ENCODE measurements around the gene TMEM114.

TMEM114 gene

GRCh38 chr16:8567355-8568230 is 22.7 kb downstream of the TMEM114 start:
- TF ChIP-seq FOXP2 (optimal IDR thresholded peaks at IDR 0.05; ENCODE audit: borderline replicate concordance, extremely low read depth, extremely low read length, insufficient read depth), result peak; percentile 28
- TF ChIP-seq TAF1 (IDR thresholded peaks at IDR 0.05; ENCODE audit: borderline replicate concordance, insufficient read depth, low read length), result no peak

- TF ChIP-seq TAF1 (IDR thresholded peaks at IDR 0.05; ENCODE audit: borderline replicate concordance, insufficient read depth, low read length) (no peak), SIN3A (IDR thresholded peaks at IDR 0.05; ENCODE audit: borderline replicate concordance, insufficient read depth, low read length) (no peak), POLR2AphosphoS5 (IDR thresholded peaks at IDR 0.05; ENCODE audit: low read depth, low read length) (no peak), REST (IDR thresholded peaks at IDR 0.05; ENCODE audit: insufficient read depth in 1 of 2, low read depth in 2 of 2, low read length in 2 of 2) (no peak), FOXP2 (optimal IDR thresholded peaks at IDR 0.05; ENCODE audit: borderline replicate concordance, extremely low read depth, extremely low read length, insufficient read depth) (no peak)
Observed at GRCh38 chr16:8565498-8565897, 24.8 kb downstream of the TMEM114 start.

- TF ChIP-seq FOXP2 (optimal IDR thresholded peaks at IDR 0.05; ENCODE audit: borderline replicate concordance, extremely low read depth, extremely low read length, insufficient read depth) (no peak), SIN3A (IDR thresholded peaks at IDR 0.05; ENCODE audit: borderline replicate concordance, insufficient read depth, low read length) (no peak), REST (IDR thresholded peaks at IDR 0.05; ENCODE audit: insufficient read depth in 1 of 2, low read depth in 2 of 2, low read length in 2 of 2) (no peak), POLR2AphosphoS5 (IDR thresholded peaks at IDR 0.05; ENCODE audit: low read depth, low read length) (no peak), TAF1 (IDR thresholded peaks at IDR 0.05; ENCODE audit: borderline replicate concordance, insufficient read depth, low read length) (no peak)
Observed at GRCh38 chr16:8564934-8565345, 25.4 kb downstream of the TMEM114 start.

GRCh38 chr16:8561496-8561895 is 28.8 kb downstream of the TMEM114 start:
- TF ChIP-seq REST (IDR thresholded peaks at IDR 0.05; ENCODE audit: insufficient read depth in 1 of 2, low read depth in 2 of 2, low read length in 2 of 2), result no peak
- TF ChIP-seq POLR2AphosphoS5 (IDR thresholded peaks at IDR 0.05; ENCODE audit: low read depth, low read length), result no peak
- TF ChIP-seq TAF1 (IDR thresholded peaks at IDR 0.05; ENCODE audit: borderline replicate concordance, insufficient read depth, low read length), result no peak
- TF ChIP-seq FOXP2 (optimal IDR thresholded peaks at IDR 0.05; ENCODE audit: borderline replicate concordance, extremely low read depth, extremely low read length, insufficient read depth), result no peak
- no peak for TF ChIP-seq SIN3A (IDR thresholded peaks at IDR 0.05; ENCODE audit: borderline replicate concordance, insufficient read depth, low read length)

- TF ChIP-seq TAF1 (IDR thresholded peaks at IDR 0.05; ENCODE audit: borderline replicate concordance, insufficient read depth, low read length) (no peak), POLR2AphosphoS5 (IDR thresholded peaks at IDR 0.05; ENCODE audit: low read depth, low read length) (no peak), REST (IDR thresholded peaks at IDR 0.05; ENCODE audit: insufficient read depth in 1 of 2, low read depth in 2 of 2, low read length in 2 of 2) (no peak), FOXP2 (optimal IDR thresholded peaks at IDR 0.05; ENCODE audit: borderline replicate concordance, extremely low read depth, extremely low read length, insufficient read depth) (no peak), SIN3A (IDR thresholded peaks at IDR 0.05; ENCODE audit: borderline replicate concordance, insufficient read depth, low read length) (no peak)
Observed at GRCh38 chr16:8555400-8555799, 34.9 kb downstream of the TMEM114 start.

Data from PFSK-1 (cell line).